Hepatocyte (in vitro differentiated cells): ENCODE results near the gene VCX.

ENCODE experiments used
- EZH2phosphoT487 ChIP-seq: fragments of 200-600 bp; sonication (generic); IDR thresholded peaks from one replicate; pipeline ENCODE4 v1.6.1; 2018; ENCODE audit warnings: antibody characterized with exemption, mild to moderate bottlenecking, low read depth, moderate library complexity; ENCODE audit not compliant: unreplicated experiment, severe bottlenecking
- TF ChIP-seq, protein P1 (sequence below): fragments of 200-600 bp; sonication (generic); IDR thresholded peaks from 2 replicates; pipeline ENCODE4 v1.5.1; 2016; ENCODE audit warnings: antibody characterized with exemption, mild to moderate bottlenecking; ENCODE audit not compliant: poor library complexity

- TF ChIP-seq EZH2phosphoT487: no peak
- TF ChIP-seq, protein P1, sequence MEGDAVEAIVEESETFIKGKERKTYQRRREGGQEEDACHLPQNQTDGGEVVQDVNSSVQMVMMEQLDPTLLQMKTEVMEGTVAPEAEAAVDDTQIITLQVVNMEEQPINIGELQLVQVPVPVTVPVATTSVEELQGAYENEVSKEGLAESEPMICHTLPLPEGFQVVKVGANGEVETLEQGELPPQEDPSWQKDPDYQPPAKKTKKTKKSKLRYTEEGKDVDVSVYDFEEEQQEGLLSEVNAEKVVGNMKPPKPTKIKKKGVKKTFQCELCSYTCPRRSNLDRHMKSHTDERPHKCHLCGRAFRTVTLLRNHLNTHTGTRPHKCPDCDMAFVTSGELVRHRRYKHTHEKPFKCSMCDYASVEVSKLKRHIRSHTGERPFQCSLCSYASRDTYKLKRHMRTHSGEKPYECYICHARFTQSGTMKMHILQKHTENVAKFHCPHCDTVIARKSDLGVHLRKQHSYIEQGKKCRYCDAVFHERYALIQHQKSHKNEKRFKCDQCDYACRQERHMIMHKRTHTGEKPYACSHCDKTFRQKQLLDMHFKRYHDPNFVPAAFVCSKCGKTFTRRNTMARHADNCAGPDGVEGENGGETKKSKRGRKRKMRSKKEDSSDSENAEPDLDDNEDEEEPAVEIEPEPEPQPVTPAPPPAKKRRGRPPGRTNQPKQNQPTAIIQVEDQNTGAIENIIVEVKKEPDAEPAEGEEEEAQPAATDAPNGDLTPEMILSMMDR: peak; percentile 27
These were observed 14.4 kb upstream of the VCX start for GRCh38 chrX:7828594-7828993.
